ENCODE measurements around the gene TNRC18. TPM values are rescaled to one million over a fixed set of nuclear protein-coding genes. Genes with fewer than 3 reads are reported as not detected.

Gene TNRC18
- total RNA-seq, 1 donor from 2014 or later = 38.4 TPM

GRCh38 chr7:5435291-5436002, 11.8 kb upstream of the TNRC18 start:
- Histone ChIP-seq H3K4me3 (ENCODE audit: low read depth, low read length) (no peak overlapping the region), H3K36me3 (ENCODE audit: control insufficient read depth, insufficient read depth, low read length) (no peaks in the 10 kb centered on the region), H3K27me3 (ENCODE audit: control insufficient read depth, insufficient read depth, low read length) (no peaks in the 10 kb centered on the region)
- no peak for DNase-seq (ENCODE audit: low read depth)
- TF ChIP-seq, protein P1, sequence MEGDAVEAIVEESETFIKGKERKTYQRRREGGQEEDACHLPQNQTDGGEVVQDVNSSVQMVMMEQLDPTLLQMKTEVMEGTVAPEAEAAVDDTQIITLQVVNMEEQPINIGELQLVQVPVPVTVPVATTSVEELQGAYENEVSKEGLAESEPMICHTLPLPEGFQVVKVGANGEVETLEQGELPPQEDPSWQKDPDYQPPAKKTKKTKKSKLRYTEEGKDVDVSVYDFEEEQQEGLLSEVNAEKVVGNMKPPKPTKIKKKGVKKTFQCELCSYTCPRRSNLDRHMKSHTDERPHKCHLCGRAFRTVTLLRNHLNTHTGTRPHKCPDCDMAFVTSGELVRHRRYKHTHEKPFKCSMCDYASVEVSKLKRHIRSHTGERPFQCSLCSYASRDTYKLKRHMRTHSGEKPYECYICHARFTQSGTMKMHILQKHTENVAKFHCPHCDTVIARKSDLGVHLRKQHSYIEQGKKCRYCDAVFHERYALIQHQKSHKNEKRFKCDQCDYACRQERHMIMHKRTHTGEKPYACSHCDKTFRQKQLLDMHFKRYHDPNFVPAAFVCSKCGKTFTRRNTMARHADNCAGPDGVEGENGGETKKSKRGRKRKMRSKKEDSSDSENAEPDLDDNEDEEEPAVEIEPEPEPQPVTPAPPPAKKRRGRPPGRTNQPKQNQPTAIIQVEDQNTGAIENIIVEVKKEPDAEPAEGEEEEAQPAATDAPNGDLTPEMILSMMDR (IDR thresholded peaks at IDR 0.05; ENCODE audit: insufficient read depth, low read length, poor library complexity, severe bottlenecking) = no peak

DNA sequence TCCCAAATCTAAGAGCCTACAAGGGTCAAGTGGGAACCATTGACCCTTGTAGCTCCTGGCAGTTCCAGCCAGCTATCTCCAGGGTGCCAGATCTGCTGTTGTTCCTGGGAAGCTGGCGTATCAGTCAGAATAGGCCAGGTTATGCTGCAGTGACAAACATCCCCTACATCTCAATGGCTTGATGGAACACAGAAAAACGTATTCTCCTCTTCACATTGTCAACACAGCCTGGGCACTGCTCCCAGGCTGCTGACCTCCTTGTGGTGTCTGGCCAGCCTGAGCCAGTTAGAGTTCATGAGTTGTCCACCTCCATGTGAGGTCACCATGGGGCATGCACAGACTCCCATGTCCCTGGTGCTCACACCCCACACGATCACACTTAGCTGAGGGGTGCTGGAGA, 9.5 kb upstream of the TNRC18 start:
- no peak overlapping the region for H3K4me3 ChIP-seq (ENCODE audit: low read depth, low read length)
- no peaks in the 10 kb centered on the region for H3K36me3 ChIP-seq (ENCODE audit: control insufficient read depth, insufficient read depth, low read length)
- TF ChIP-seq, protein P1 (IDR thresholded peaks at IDR 0.05; ENCODE audit: insufficient read depth, low read length, poor library complexity, severe bottlenecking) = no peak
- no peak for DNase-seq (ENCODE audit: low read depth)
- H3K27me3 ChIP-seq (ENCODE audit: control insufficient read depth, insufficient read depth, low read length) = no peaks in the 10 kb centered on the region

DNA sequence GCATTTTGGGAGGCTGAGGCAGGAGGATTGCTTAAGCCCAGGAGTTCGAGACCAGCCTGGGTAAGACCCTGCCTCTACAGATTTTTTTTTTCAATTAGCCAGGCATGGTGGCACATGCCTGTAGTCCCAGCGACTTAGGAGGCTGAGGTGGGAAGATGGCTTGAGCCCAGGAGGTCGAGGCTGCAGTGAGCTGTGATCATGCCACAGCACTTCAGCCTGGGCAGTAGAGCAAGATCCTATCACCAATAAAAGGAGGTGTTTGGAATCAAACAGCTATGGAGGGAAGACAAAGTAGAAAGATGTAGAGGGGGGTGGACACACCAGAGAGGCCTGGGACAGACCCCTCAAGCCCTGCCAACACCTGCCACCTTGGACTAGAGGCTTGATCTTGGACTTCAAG, 9.1 kb upstream of the TNRC18 start:
- Histone ChIP-seq H3K4me3 (ENCODE audit: low read depth, low read length) (no peak overlapping the region), H3K36me3 (ENCODE audit: control insufficient read depth, insufficient read depth, low read length) (no peaks in the 10 kb centered on the region), H3K27me3 (ENCODE audit: control insufficient read depth, insufficient read depth, low read length) (no peaks in the 10 kb centered on the region)
- TF ChIP-seq, protein P1 (IDR thresholded peaks at IDR 0.05; ENCODE audit: insufficient read depth, low read length, poor library complexity, severe bottlenecking) = no peak
- no peak for DNase-seq (ENCODE audit: low read depth)

GRCh38 chr7:5431560-5432015, 8.0 kb upstream of the TNRC18 start:
- Histone ChIP-seq H3K4me3 (ENCODE audit: low read depth, low read length) (no peak overlapping the region), H3K27me3 (ENCODE audit: control insufficient read depth, insufficient read depth, low read length) (no peaks in the 10 kb centered on the region), H3K36me3 (ENCODE audit: control insufficient read depth, insufficient read depth, low read length) (no peaks in the 10 kb centered on the region)
- no peak for DNase-seq (ENCODE audit: low read depth)
- TF ChIP-seq, protein P1 (IDR thresholded peaks at IDR 0.05; ENCODE audit: insufficient read depth, low read length, poor library complexity, severe bottlenecking) = no peak

DNA sequence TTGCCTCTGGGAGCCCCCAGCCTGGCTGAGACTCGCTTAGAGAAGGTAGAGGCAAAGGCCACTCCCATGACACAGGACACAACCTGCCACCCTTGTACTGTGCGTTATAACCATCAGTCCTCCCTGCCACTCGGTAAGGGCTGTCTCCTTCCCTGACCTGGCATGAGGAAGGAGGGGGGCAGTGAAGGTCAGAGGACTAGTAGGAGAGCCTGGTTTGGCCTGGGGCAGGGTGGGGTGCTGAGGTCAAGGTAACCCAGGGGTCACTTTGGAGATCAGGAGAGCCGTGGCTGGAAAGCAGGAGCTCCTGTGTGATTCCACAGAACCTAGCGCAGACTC, 6.9 kb upstream of the TNRC18 start:
- TF ChIP-seq, protein P1 (IDR thresholded peaks at IDR 0.05; ENCODE audit: insufficient read depth, low read length, poor library complexity, severe bottlenecking) = no peak
- H3K4me3 ChIP-seq (ENCODE audit: low read depth, low read length) = no peak overlapping the region

More for the DNA sequence above, 6.9 kb upstream of the TNRC18 start:
- Histone ChIP-seq H3K27me3 (ENCODE audit: control insufficient read depth, insufficient read depth, low read length) (no peaks in the 10 kb centered on the region), H3K36me3 (ENCODE audit: control insufficient read depth, insufficient read depth, low read length) (no peaks in the 10 kb centered on the region)
- DNase-seq (ENCODE audit: low read depth) = no peak

Measured in kidney epithelial cell (primary cell).